Measurements from ENCODE around the gene AJM1. TPM values are rescaled to one million over a fixed set of nuclear protein-coding genes. Genes with fewer than 3 reads are reported as not detected.

Gene AJM1
- total RNA-seq, 1 donor from 2014 or later, result not detected

GRCh38 chr9:136854113-136854841 is 12.0 kb downstream of the AJM1 start:
- no peaks in the 10 kb centered on the region for H3K9me3 ChIP-seq (ENCODE audit: low read depth)
- no peak overlapping the region for H3K4me3 Mint-ChIP-seq
- H3K9ac ChIP-seq, result no peak overlapping the region
- no peaks in the 10 kb centered on the region for H3K36me3 Mint-ChIP-seq
- H3K4me1 ChIP-seq, result peaks cover 5% of the 10 kb centered on the region
- no peak overlapping the region for H3K4me3 ChIP-seq
- peaks cover 22% of the 10 kb centered on the region for H4K20me1 ChIP-seq (ENCODE audit: low read depth)
- peaks cover 3% of the 10 kb centered on the region for H3K27me3 Mint-ChIP-seq (ENCODE audit: insufficient read depth, low read depth)
- H3K79me2 ChIP-seq (ENCODE audit: low read depth), result peaks cover 8% of the 10 kb centered on the region
- H3K27me3 ChIP-seq, result no peaks in the 10 kb centered on the region
- no peaks in the 10 kb centered on the region for H3F3A ChIP-seq (ENCODE audit: low read depth)
- TF ChIP-seq CTCF (IDR thresholded peaks at IDR 0.05) (no peak), EZH2phosphoT487 (IDR thresholded peaks at IDR 0.05) (no peak), EZH2 (IDR thresholded peaks at IDR 0.05) (no peak)
- DNase-seq (ENCODE audit: low spot score), result no peak
- no peak overlapping the region for H3K4me2 ChIP-seq
- no peaks in the 10 kb centered on the region for H3K36me3 ChIP-seq
- H3K27ac Mint-ChIP-seq, result no peak overlapping the region
- no peak overlapping the region for H3K27ac ChIP-seq
- H2AFZ ChIP-seq (replicated peaks), result no peak overlapping the region
- no peaks in the 10 kb centered on the region for H3K9me3 Mint-ChIP-seq
- H3K4me1 Mint-ChIP-seq, result no peaks in the 10 kb centered on the region

- H3K79me2 ChIP-seq (ENCODE audit: low read depth), result peaks cover 7% of the 10 kb centered on the region
- no peaks in the 10 kb centered on the region for H3F3A ChIP-seq (ENCODE audit: low read depth)
- no peaks in the 10 kb centered on the region for H3K36me3 ChIP-seq
- H3K27ac Mint-ChIP-seq, result no peak overlapping the region
- H3K9me3 ChIP-seq (ENCODE audit: low read depth), result no peaks in the 10 kb centered on the region
- H3K27ac ChIP-seq, result peak overlapping the region; percentile 6
- no peak for TF ChIP-seq EZH2phosphoT487 (IDR thresholded peaks at IDR 0.05)
- TF ChIP-seq CTCF (IDR thresholded peaks at IDR 0.05), result no peak
- no peak for TF ChIP-seq EZH2 (IDR thresholded peaks at IDR 0.05)
- no peaks in the 10 kb centered on the region for H3K4me1 Mint-ChIP-seq
- no peaks in the 10 kb centered on the region for H3K27me3 ChIP-seq
- no peak overlapping the region for H3K4me2 ChIP-seq
- DNase-seq (ENCODE audit: low spot score), result no peak
- no peak overlapping the region for H3K4me3 ChIP-seq
- no peaks in the 10 kb centered on the region for H3K36me3 Mint-ChIP-seq
- peaks cover 18% of the 10 kb centered on the region for H4K20me1 ChIP-seq (ENCODE audit: low read depth)
- H3K4me3 Mint-ChIP-seq, result no peak overlapping the region
- no peak overlapping the region for H2AFZ ChIP-seq (replicated peaks)
- peaks cover 4% of the 10 kb centered on the region for H3K4me1 ChIP-seq
- no peak overlapping the region for H3K9ac ChIP-seq
- H3K9me3 Mint-ChIP-seq, result no peaks in the 10 kb centered on the region
- peaks cover 3% of the 10 kb centered on the region for H3K27me3 Mint-ChIP-seq (ENCODE audit: insufficient read depth, low read depth)
Measured at GRCh38 chr9:136854842-136855460, 12.7 kb downstream of the AJM1 start.

- H3K27me3 ChIP-seq, result no peaks in the 10 kb centered on the region
- H2AFZ ChIP-seq (replicated peaks), result no peak overlapping the region
- Mint-ChIP-seq H3K4me3 (no peak overlapping the region), H3K36me3 (no peaks in the 10 kb centered on the region), H3K9me3 (no peaks in the 10 kb centered on the region), H3K27me3 (ENCODE audit: insufficient read depth, low read depth) (peaks cover 3% of the 10 kb centered on the region), H3K27ac (no peak overlapping the region), H3K4me1 (no peaks in the 10 kb centered on the region)
- no peak overlapping the region for H3K4me3 ChIP-seq
- peak overlapping the region; percentile 6 for H3K27ac ChIP-seq
- peaks cover under 1% of the 10 kb centered on the region for H3K79me2 ChIP-seq (ENCODE audit: low read depth)
- H3K36me3 ChIP-seq, result no peaks in the 10 kb centered on the region
- no peaks in the 10 kb centered on the region for H3K4me1 ChIP-seq
- H3K9me3 ChIP-seq (ENCODE audit: low read depth), result no peaks in the 10 kb centered on the region
- H3F3A ChIP-seq (ENCODE audit: low read depth), result no peaks in the 10 kb centered on the region
- H3K4me2 ChIP-seq, result no peak overlapping the region
- TF ChIP-seq CTCF (IDR thresholded peaks at IDR 0.05) (no peak), EZH2phosphoT487 (IDR thresholded peaks at IDR 0.05) (no peak), EZH2 (IDR thresholded peaks at IDR 0.05) (no peak)
- no peak overlapping the region for H3K9ac ChIP-seq
- H4K20me1 ChIP-seq (ENCODE audit: low read depth), result peaks cover 12% of the 10 kb centered on the region
- DNase-seq (ENCODE audit: low spot score), result no peak
Measured at GRCh38 chr9:136855461-136856078, 13.3 kb downstream of the AJM1 start.
